Measurements from ENCODE around the gene SLC25A1.

Gene SLC25A1

DNA sequence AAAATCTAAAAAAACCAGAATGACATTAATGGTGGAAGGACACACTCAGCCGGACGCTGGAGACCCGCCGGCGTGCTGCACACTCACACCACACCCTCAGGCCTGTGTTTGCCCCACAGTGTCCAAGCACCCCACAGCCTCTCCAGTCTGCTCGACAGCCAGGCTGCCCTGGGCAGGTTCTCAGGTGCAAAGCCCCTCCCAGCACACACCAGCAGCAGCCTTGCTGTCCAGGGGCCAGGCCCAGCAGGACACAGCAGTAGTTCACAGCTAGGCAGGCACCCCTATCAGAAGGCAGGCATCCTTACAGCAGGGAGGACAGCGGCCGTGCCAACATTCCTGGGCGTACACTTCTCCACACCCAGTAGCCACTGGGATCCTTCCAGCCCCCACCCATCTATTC lies 1.7 kb upstream of the SLC25A1 start:
- peaks cover 13 to 21% of the 10 kb centered on the region in 2 experiments for H3K4me1 ChIP-seq (ENCODE audit: control insufficient read depth in 1 of 2, insufficient read depth in 1 of 2, low read depth in 1 of 2, low read length in 1 of 2)
- H3K27me3 ChIP-seq, result peaks cover 8% of the 10 kb centered on the region
- no peak overlapping the region for H3K4me3 ChIP-seq (ENCODE audit: low read depth in 1 of 2, low read length in 1 of 2)
- H3K9me3 ChIP-seq, result no peaks in the 10 kb centered on the region
- H3K36me3 ChIP-seq, result peaks cover 73% of the 10 kb centered on the region
- TF ChIP-seq, protein P1, sequence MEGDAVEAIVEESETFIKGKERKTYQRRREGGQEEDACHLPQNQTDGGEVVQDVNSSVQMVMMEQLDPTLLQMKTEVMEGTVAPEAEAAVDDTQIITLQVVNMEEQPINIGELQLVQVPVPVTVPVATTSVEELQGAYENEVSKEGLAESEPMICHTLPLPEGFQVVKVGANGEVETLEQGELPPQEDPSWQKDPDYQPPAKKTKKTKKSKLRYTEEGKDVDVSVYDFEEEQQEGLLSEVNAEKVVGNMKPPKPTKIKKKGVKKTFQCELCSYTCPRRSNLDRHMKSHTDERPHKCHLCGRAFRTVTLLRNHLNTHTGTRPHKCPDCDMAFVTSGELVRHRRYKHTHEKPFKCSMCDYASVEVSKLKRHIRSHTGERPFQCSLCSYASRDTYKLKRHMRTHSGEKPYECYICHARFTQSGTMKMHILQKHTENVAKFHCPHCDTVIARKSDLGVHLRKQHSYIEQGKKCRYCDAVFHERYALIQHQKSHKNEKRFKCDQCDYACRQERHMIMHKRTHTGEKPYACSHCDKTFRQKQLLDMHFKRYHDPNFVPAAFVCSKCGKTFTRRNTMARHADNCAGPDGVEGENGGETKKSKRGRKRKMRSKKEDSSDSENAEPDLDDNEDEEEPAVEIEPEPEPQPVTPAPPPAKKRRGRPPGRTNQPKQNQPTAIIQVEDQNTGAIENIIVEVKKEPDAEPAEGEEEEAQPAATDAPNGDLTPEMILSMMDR (IDR thresholded peaks at IDR 0.05), result no peak
- no peak overlapping the region for H3K27ac ChIP-seq

DNA sequence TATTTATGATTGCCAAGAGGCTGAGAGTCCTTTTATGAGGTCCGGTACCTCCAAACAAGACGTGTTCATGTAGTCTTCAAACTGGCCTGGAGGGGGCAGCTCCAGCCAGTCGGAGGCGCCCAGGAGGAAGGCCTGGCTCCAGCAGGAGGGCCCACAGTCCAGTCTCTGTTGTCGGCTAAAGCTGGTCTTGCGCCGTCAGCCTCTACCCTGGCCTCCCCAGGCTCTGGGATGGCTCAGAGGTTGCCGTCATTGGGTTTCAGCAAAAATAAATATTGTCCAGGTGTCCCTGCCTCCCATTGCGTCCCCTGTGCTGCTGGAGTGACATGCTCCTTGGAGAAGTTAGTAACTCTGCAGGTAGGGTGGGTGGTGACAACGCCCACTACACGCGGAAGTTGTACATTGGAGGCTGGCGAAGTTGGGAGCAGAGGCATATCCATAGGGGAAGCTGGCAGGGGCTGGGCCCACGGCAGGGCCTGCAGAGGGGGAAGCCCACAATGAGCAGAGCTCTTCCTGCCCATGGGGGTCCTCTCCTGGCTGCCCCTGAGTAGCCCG lies 1.0 kb upstream of the SLC25A1 start:
- no peaks in the 10 kb centered on the region for H3K9me3 ChIP-seq
- H3K27me3 ChIP-seq, result peaks cover 8% of the 10 kb centered on the region
- TF ChIP-seq, protein P1 (IDR thresholded peaks at IDR 0.05), result peak; percentile 48
- peaks cover 68% of the 10 kb centered on the region for H3K36me3 ChIP-seq
- peak overlapping the region; percentile 66 to 77 for H3K4me3 ChIP-seq (ENCODE audit: low read depth in 1 of 2, low read length in 1 of 2)
- H3K27ac ChIP-seq, result peak overlapping the region; percentile 55
- peaks cover 18 to 27% of the 10 kb centered on the region in 2 experiments for H3K4me1 ChIP-seq (ENCODE audit: control insufficient read depth in 1 of 2, insufficient read depth in 1 of 2, low read depth in 1 of 2, low read length in 1 of 2)

- Histone ChIP-seq H3K4me3 (ENCODE audit: low read depth in 1 of 2, low read length in 1 of 2) (peak overlapping the region; percentile 66 to 77), H3K4me1 (ENCODE audit: control insufficient read depth in 1 of 2, insufficient read depth in 1 of 2, low read depth in 1 of 2, low read length in 1 of 2) (peaks cover 28 to 37% of the 10 kb centered on the region in 2 experiments), H3K27ac (peak overlapping the region; percentile 55), H3K9me3 (no peaks in the 10 kb centered on the region), H3K27me3 (peaks cover 8% of the 10 kb centered on the region), H3K36me3 (peaks cover 54% of the 10 kb centered on the region)
- TF ChIP-seq, protein P1 (IDR thresholded peaks at IDR 0.05), result no peak
Measured at GRCh38 chr22:19178065-19178656, 375 bp downstream of the SLC25A1 start.

DNA sequence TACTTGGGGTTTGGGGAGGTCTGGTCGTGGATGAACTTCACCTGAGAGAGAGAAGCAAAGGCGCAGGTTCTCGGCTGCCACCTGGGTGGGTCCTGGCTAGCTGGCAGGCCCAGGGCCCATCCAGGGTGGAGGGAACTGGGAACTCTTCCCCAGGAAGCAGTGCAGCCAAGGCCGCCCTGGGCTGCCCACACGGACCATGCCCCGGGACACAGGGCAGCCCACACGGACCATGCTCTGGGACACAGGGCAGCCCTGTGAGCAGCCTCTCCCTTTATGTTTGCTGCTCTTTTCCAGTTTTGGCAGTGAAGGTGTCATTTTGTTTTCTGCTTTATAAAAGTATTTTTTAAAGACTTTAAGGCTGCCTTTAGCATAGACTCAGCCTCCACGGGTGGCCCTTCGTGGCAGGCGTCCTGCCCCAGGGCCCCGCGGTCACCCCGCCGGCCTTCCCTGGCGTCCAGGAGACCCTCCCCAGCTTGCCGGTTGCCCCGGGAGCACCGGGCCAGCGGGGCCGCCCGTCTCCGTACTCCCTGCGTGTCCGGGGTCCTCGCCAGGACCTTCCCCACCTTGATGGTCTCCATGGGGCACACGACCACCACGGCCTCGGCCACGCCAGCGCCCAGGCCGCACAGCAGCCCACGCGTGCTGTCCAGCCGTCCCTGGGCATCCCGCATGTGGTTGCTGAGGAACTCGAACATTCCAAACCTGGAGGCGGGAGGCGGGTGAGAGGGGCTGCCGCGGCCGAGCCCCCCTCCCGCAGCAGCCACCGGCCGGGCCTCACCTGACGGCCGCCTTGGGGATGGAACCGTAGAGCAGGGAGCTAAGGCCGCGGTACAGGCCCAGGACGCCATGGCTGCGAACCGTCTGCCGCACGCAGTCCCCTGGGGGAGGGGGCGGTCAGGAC lies 1.1 kb downstream of the SLC25A1 start:
- H3K36me3 ChIP-seq, result peaks cover 47% of the 10 kb centered on the region
- peak overlapping the region; percentile 55 for H3K27ac ChIP-seq

GRCh38 chr22:19176732-19177131 lies 1.8 kb downstream of the SLC25A1 start:
- Histone ChIP-seq H3K4me3 (ENCODE audit: low read depth in 1 of 2, low read length in 1 of 2) (no peak overlapping the region), H3K9me3 (no peaks in the 10 kb centered on the region), H3K27me3 (peaks cover 8% of the 10 kb centered on the region), H3K36me3 (peaks cover 40% of the 10 kb centered on the region), H3K4me1 (ENCODE audit: control insufficient read depth in 1 of 2, insufficient read depth in 1 of 2, low read depth in 1 of 2, low read length in 1 of 2) (peaks cover 34 to 42% of the 10 kb centered on the region in 2 experiments), H3K27ac (no peak overlapping the region)
- TF ChIP-seq, protein P1 (IDR thresholded peaks at IDR 0.05), result no peak

More for the DNA sequence above, 1.1 kb downstream of the SLC25A1 start:
- H3K4me3 ChIP-seq (ENCODE audit: low read depth in 1 of 2, low read length in 1 of 2), result peak overlapping the region; percentile 66 to 77
- no peaks in the 10 kb centered on the region for H3K9me3 ChIP-seq
- TF ChIP-seq, protein P1 (IDR thresholded peaks at IDR 0.05), result no peak
- H3K4me1 ChIP-seq (ENCODE audit: control insufficient read depth in 1 of 2, insufficient read depth in 1 of 2, low read depth in 1 of 2, low read length in 1 of 2), result peaks cover 28 to 37% of the 10 kb centered on the region in 2 experiments
- H3K27me3 ChIP-seq, result peaks cover 8% of the 10 kb centered on the region
